ENCODE measurements around the gene ABCC3.

DNA sequence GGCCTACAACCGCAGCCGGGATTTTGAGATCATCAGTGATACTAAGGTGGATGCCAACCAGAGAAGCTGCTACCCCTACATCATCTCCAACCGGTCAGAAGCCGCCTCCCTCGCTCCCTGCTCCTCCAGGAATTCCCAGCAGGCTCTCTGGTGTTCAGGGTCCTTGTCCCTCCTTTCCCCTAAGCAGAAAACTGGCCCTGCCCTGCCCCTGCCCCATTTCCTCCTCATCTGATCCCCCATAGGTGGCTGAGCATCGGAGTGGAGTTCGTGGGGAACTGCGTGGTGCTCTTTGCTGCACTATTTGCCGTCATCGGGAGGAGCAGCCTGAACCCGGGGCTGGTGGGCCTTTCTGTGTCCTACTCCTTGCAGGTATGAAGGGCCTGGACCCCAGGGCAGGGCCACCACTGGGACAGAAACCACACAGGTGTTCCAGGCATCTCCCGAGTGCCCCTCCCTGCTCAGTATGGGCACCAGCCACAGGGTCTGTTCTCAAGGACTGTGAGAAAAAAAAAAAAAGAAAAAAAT lies 43.2 kb downstream of the ABCC3 start:
- TF ChIP-seq, protein P1, sequence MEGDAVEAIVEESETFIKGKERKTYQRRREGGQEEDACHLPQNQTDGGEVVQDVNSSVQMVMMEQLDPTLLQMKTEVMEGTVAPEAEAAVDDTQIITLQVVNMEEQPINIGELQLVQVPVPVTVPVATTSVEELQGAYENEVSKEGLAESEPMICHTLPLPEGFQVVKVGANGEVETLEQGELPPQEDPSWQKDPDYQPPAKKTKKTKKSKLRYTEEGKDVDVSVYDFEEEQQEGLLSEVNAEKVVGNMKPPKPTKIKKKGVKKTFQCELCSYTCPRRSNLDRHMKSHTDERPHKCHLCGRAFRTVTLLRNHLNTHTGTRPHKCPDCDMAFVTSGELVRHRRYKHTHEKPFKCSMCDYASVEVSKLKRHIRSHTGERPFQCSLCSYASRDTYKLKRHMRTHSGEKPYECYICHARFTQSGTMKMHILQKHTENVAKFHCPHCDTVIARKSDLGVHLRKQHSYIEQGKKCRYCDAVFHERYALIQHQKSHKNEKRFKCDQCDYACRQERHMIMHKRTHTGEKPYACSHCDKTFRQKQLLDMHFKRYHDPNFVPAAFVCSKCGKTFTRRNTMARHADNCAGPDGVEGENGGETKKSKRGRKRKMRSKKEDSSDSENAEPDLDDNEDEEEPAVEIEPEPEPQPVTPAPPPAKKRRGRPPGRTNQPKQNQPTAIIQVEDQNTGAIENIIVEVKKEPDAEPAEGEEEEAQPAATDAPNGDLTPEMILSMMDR (conservative IDR thresholded peaks at IDR 0.05 in 1 of 2, IDR thresholded peaks at IDR 0.05 in 1 of 2; ENCODE audit: low read depth in 1 of 2, low read length in 2 of 2) = no peak
- TF ChIP-seq EZH2 (IDR thresholded peaks at IDR 0.05; ENCODE audit: low read length, missing control alignments) = no peak
